Endothelial cell of umbilical vein (primary cell): Measurements from ENCODE around the gene RAD1.

ENCODE experiments used
- EZH2 ChIP-seq: IDR thresholded peaks from 2 replicates; pipeline ENCODE4 v1.6.1; 2012; ENCODE audit warnings: borderline replicate concordance, low read depth, mild to moderate bottlenecking, moderate library complexity, low read length, inconsistent platforms; ENCODE audit not compliant: severe bottlenecking
- FOS ChIP-seq: IDR thresholded peaks from 2 replicates; pipeline ENCODE4 v1.6.1; 2011; ENCODE audit warnings: mild to moderate bottlenecking, low read length, moderate library complexity, borderline replicate concordance; ENCODE audit not compliant: insufficient read depth
- GATA2 ChIP-seq: IDR thresholded peaks from 2 replicates; pipeline ENCODE4 v1.7.0; 2011; ENCODE audit warnings: low read depth, mild to moderate bottlenecking, moderate library complexity, mixed read lengths, low read length; ENCODE audit not compliant: insufficient read length, insufficient read depth
- JUN ChIP-seq: IDR thresholded peaks from 2 replicates; pipeline ENCODE4 v1.6.1; 2011; ENCODE audit warnings: borderline replicate concordance, low read depth; ENCODE audit not compliant: insufficient read length, insufficient read depth
- MAX ChIP-seq: IDR thresholded peaks from 2 replicates; pipeline ENCODE4 v1.6.1; 2011; ENCODE audit not compliant: insufficient read depth, insufficient read length
- MYC ChIP-seq: IDR thresholded peaks from one replicate; pipeline ENCODE4 v1.6.1; 2011; ENCODE audit warnings: mild to moderate bottlenecking, low read depth, low read length
- POLR2A ChIP-seq: IDR thresholded peaks from 2 replicates; pipeline ENCODE4 v1.6.1; 2012; ENCODE audit warnings: low read depth, mild to moderate bottlenecking, control low read depth, low read length
- POLR2AphosphoS5 ChIP-seq: IDR thresholded peaks from 2 replicates; pipeline ENCODE4 v1.6.1; 2012; ENCODE audit warnings: low read depth, mild to moderate bottlenecking, control low read depth, low read length, moderate library complexity; ENCODE audit not compliant: insufficient read depth
- TF ChIP-seq, protein P1 (sequence below), 2 donors: IDR thresholded peaks; 1 replicate in 1 of 2; 2 replicates in 1 of 2; pipeline ENCODE4 v1.5.1; 2011; ENCODE audit warnings: low read length in 2 of 2, mild to moderate bottlenecking in 2 of 2, moderate library complexity in 2 of 2, control low read depth in 1 of 2, inconsistent platforms in 1 of 2, low read depth in 1 of 2; ENCODE audit not compliant: insufficient read depth in 1 of 2; ENCODE audit errors: extremely low read depth in 1 of 2

- TF ChIP-seq POLR2A, result no peak
- TF ChIP-seq, protein P1, sequence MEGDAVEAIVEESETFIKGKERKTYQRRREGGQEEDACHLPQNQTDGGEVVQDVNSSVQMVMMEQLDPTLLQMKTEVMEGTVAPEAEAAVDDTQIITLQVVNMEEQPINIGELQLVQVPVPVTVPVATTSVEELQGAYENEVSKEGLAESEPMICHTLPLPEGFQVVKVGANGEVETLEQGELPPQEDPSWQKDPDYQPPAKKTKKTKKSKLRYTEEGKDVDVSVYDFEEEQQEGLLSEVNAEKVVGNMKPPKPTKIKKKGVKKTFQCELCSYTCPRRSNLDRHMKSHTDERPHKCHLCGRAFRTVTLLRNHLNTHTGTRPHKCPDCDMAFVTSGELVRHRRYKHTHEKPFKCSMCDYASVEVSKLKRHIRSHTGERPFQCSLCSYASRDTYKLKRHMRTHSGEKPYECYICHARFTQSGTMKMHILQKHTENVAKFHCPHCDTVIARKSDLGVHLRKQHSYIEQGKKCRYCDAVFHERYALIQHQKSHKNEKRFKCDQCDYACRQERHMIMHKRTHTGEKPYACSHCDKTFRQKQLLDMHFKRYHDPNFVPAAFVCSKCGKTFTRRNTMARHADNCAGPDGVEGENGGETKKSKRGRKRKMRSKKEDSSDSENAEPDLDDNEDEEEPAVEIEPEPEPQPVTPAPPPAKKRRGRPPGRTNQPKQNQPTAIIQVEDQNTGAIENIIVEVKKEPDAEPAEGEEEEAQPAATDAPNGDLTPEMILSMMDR (IDR thresholded peaks at IDR 0.05; ENCODE audit: extremely low read depth in 1 of 2, insufficient read depth in 1 of 2, low read depth in 1 of 2, low read length in 2 of 2), result no peak
- TF ChIP-seq POLR2AphosphoS5, result no peak
- no peak for TF ChIP-seq EZH2
- TF ChIP-seq MAX, result no peak
- no peak for TF ChIP-seq JUN
- TF ChIP-seq MYC, result no peak
- TF ChIP-seq GATA2, result no peak
- TF ChIP-seq FOS, result no peak
These were observed 13.9 kb upstream of the RAD1 start, which contains the start of gene DNAJC21 for GRCh38 chr5:34929134-34929719.
